GM18498 (cell line): ENCODE results near the gene PON2.
A peak's percentile ranks its signal among the peaks of the same experiment; 100 is the strongest.
"Not testable (repeated sequence)": the region's sequence is repeated elsewhere in the genome, so short reads cannot be mapped to it uniquely, and the experiment has no call there.

ENCODE experiments used
- ATAC-seq: cut with Tn5 transposase; IDR thresholded peaks from one replicate; pipeline ENCODE4 v1.9.1; 2021; ENCODE audit warnings: mild to moderate bottlenecking, moderate library complexity; ENCODE audit not compliant: unreplicated experiment

PON2 gene

GRCh38 chr7:95407751-95408150, 27.1 kb downstream of the PON2 start:
- ATAC-seq, result no peak

DNA sequence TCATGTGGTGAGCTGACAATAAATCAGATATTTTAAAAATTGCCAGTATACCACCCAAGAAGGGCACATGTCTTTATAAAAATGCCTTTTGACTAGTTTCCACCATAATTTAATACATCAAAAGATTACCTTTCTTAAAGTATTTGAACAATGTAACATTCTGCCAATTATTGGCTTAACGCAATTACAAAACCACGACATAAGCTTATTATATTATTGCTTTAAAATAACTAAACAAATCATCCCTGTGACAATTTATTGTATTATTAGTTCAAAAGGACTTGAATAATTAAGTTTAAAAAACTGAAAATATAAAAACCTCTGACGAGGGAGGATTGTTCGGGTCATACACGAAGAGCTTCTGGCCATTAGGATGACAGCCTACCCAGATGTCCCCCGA, 29.0 kb downstream of the PON2 start:
- ATAC-seq, result no peak

DNA sequence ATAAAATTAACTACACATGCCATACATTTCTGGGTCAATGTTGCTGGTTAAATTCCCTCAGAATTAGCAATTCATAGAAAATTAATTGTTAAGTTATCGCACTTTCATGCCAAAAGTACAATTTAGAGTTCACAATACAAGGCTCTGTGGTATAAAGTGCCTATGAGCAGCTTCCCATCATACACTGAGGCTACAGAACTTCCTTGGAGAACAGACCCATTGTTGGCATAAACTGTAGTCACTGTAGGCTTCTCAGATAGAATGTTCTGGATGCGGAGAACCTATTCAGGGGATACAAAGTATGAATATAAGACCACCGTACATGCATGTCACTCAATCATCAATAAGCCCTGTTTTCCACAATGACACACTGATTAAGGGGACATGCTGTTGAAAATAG, 29.6 kb downstream of the PON2 start:
- ATAC-seq, result no peak

- no peak for ATAC-seq
These were observed 30.4 kb downstream of the PON2 start for GRCh38 chr7:95404316-95404865.

GRCh38 chr7:95398155-95398940, 36.5 kb downstream of the PON2 start:
- no peak for ATAC-seq

DNA sequence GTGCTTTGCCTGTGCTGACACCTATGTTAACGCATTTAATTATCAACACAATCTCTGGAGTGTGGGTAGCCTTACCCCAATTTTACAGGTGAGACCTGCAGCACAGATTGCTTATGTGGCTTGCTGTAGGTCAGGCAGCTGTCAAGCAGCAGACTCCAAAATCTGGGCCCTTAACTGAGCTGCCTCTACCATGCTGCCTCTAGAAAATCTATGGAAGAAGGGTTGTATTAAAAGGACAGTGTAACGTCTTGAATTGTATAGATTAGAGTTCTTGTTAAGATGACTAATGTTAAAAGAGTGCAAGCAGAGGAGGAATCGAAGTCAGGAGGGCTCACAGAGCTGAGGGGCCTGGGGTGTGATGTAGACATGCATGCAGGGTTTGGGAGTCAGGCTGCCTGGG, 37.4 kb downstream of the PON2 start:
- no peak for ATAC-seq

- peak; percentile 53 for ATAC-seq
These were observed 38.4 kb downstream of the PON2 start, which contains the start of gene PON3 for GRCh38 chr7:95396136-95397032. PON3 (minus strand) TSS chr7:95396375; CDS start chr7:95396350, 25 bp downstream.

DNA sequence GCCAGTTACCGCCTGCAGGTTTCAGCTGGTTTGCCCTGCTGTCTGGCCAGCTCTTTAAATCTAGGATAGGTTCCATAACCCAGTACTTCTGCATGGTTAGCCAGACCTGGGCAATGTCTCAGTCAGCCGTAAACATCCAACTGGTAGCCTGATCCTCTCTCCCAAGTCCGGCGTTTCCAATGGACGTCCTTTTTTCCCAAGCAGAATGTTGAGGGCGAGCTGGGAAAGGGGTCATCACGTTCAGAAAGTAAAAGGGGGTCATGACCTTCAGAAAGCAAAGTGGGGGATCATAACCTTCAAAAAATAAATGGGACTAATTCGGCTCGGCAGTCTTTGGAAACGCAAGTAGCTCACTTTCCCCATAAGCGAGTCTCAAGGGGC, 39.1 kb downstream of the PON2 start:
- no peak for ATAC-seq

GRCh38 chr7:95394370-95394769, 40.5 kb downstream of the PON2 start:
- no peak for ATAC-seq

DNA sequence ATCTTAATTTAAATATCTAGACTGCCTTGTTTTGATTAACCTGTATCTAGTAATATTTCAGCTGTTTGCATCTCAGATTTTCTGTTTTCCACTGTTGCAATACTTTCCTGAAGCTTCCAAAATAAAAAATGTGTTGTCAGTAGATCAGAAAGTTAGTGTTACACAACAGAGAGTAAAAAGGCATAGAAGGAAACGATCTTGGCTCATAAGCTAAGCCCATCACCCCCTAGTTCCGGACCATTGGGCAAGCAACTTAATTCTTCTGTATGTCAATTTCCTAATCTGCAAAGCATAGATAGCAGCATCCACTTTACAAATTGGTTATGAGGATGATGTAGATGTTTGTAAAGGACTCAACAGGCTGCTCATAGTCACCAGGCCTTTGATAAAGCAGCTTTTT, 43.1 kb downstream of the PON2 start:
- ATAC-seq, result no peak

DNA sequence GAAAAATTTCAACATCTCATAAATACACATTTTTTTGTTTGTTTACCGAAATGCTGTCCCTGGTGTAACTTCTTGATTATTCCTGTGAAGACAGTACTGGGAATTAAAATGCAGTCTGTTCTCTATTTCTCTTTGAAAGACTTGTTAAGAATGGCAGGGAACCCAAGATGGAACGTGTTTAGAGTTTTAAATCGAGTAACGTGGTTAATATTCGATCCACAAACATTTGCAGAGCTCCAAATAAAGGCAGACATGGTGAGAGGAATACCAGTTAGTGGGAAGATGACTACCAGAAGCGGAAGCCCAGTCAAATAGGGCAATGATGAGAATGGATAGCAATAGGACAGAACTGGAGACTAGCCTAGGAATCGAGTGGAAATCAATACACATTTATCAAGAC, 45.3 kb downstream of the PON2 start:
- no peak for ATAC-seq

- not testable (repeated sequence) for ATAC-seq
These were observed 55.4 kb downstream of the PON2 start for GRCh38 chr7:95379457-95379856.

GRCh38 chr7:95376632-95377400, 58.0 kb downstream of the PON2 start:
- ATAC-seq, result no peak

GRCh38 chr7:95375591-95376257, 59.1 kb downstream of the PON2 start:
- ATAC-seq, result no peak

GRCh38 chr7:95373323-95373722, 61.5 kb downstream of the PON2 start:
- no peak for ATAC-seq

- no peak for ATAC-seq
These were observed 66.6 kb downstream of the PON2 start for GRCh38 chr7:95368235-95368634.

- ATAC-seq, result no peak
These were observed 67.2 kb downstream of the PON2 start for GRCh38 chr7:95367606-95368005.

- ATAC-seq, result no peak
These were observed 69.7 kb downstream of the PON2 start for GRCh38 chr7:95365151-95365550.

- ATAC-seq, result no peak
These were observed 77.2 kb downstream of the PON2 start for GRCh38 chr7:95357623-95358022.
